Breast epithelium (tissue), 3 donors: ENCODE measurements around the gene POLN.

ENCODE experiments used
- POLR2A ChIP-seq: fragments of 450-650 bp; IDR thresholded peaks from one replicate; pipeline ENCODE4 v1.6.1; 2016; ENCODE audit warnings: antibody characterized with exemption, mild to moderate bottlenecking, moderate library complexity
- POLR2AphosphoS5 ChIP-seq, 3 donors: sonication (generic); formaldehyde crosslinking; IDR thresholded peaks; one replicate each; pipeline ENCODE4 v1.6.1; 2017; ENCODE audit warnings: antibody characterized with exemption in 3 of 3
- TF ChIP-seq, protein P1 (sequence below), 3 donors: fragments of 450-650 bp; IDR thresholded peaks; one replicate each; pipeline ENCODE4 v1.5.1; 2016 to 2017; ENCODE audit warnings: antibody characterized with exemption in 3 of 3, mild to moderate bottlenecking in 3 of 3, moderate library complexity in 3 of 3

DNA sequence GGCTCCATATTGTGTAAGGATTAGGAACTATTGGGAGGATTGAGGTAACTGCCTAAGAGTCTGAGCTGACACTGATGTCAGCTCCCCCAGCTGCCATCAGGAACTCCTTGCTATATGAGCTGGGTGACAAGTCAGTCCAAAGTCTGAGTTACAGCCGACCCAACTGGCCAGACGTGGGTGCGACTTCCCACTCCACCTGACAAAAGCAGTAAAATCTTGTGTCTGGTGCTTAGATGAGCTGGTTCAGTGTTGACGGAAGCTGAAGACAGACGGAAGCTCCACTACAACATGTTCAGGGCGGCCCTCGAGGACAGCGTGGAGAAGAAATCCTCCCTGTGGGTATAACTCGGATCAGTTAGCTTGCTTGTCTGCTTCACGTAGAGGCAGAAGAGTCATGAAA is 205.6 kb downstream of the POLN start:
- TF ChIP-seq, protein P1, sequence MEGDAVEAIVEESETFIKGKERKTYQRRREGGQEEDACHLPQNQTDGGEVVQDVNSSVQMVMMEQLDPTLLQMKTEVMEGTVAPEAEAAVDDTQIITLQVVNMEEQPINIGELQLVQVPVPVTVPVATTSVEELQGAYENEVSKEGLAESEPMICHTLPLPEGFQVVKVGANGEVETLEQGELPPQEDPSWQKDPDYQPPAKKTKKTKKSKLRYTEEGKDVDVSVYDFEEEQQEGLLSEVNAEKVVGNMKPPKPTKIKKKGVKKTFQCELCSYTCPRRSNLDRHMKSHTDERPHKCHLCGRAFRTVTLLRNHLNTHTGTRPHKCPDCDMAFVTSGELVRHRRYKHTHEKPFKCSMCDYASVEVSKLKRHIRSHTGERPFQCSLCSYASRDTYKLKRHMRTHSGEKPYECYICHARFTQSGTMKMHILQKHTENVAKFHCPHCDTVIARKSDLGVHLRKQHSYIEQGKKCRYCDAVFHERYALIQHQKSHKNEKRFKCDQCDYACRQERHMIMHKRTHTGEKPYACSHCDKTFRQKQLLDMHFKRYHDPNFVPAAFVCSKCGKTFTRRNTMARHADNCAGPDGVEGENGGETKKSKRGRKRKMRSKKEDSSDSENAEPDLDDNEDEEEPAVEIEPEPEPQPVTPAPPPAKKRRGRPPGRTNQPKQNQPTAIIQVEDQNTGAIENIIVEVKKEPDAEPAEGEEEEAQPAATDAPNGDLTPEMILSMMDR (IDR thresholded peaks at IDR 0.05): no peak
- TF ChIP-seq POLR2AphosphoS5 (IDR thresholded peaks at IDR 0.05): no peak
- no peak for TF ChIP-seq POLR2A
